SJCRH30 (cell line): Measurements from ENCODE around the gene WAPL. TPM values are rescaled to one million over a fixed set of nuclear protein-coding genes. Genes with fewer than 3 reads are reported as not detected.

Experiments
- DNase-seq, 2 experiments: peaks; one replicate each; pipeline ENCODE4 v3.0.0-alpha.2; 2015 to 2020
- H3K27ac ChIP-seq: fragments of 250-450 bp; sonication (Bioruptor Pico); 2 replicates; pipeline ENCODE4 v1.5.1; 2020; ENCODE audit warnings: mild to moderate bottlenecking, moderate library complexity
- H3K27me3 ChIP-seq: fragments of 250-450 bp; sonication (Bioruptor Pico); 2 replicates; pipeline ENCODE4 v1.5.1; 2020; ENCODE audit warnings: mild to moderate bottlenecking, moderate library complexity
- H3K36me3 ChIP-seq: fragments of 250-450 bp; sonication (Bioruptor Pico); 2 replicates; pipeline ENCODE4 v1.5.1; 2020; ENCODE audit warnings: mild to moderate bottlenecking, moderate library complexity
- H3K4me1 ChIP-seq: fragments of 250-450 bp; sonication (Bioruptor Pico); 2 replicates; pipeline ENCODE4 v1.5.1; 2020; ENCODE audit warnings: mild to moderate bottlenecking, moderate library complexity
- H3K4me3 ChIP-seq: fragments of 250-450 bp; sonication (Bioruptor Pico); 2 replicates; pipeline ENCODE4 v1.5.1; 2020; ENCODE audit warnings: mild to moderate bottlenecking, moderate library complexity
- H3K9me3 ChIP-seq: fragments of 250-450 bp; sonication (Bioruptor Pico); replicated peaks from 2 replicates; pipeline ENCODE4 v1.5.1; 2020; ENCODE audit warnings: mild to moderate bottlenecking, moderate library complexity
- total RNA-seq: library from RNA; depleted of rRNA; stranded (reverse); fragments of >200 nt; shearing (Covaris generic); gene quantifications from 2 replicates; pipeline ENCODE4 v1.2.3, GENCODE V29; 2014

The WAPL gene
- total RNA-seq, 1 experiment from 2014 or later, result 38.0 TPM

DNA sequence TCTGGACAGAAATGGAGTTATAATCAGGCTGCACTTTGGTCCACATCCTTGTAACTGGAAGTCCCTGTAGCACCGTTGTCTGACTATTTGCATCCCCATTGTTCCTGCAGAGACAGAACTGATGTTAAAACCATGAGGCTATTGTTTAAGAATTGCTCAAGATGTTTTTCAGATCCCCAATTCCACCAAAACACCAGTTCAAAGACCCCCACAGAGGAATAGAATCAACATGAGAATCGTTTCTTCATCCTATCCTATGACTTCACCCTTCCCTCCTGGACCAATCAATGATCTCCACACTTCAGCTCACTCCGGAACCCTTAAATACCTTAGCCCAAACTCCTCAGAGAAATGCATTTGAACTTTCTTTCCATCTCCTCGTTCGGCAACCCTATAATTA lies 97.9 kb downstream of the WAPL start:
- no peak for DNase-seq
- H3K9me3 ChIP-seq, result no peaks in the 10 kb centered on the region
- H3K4me1 ChIP-seq, result no peaks in the 10 kb centered on the region
- H3K27ac ChIP-seq, result no peak overlapping the region
- no peaks in the 10 kb centered on the region for H3K36me3 ChIP-seq
- no peaks in the 10 kb centered on the region for H3K27me3 ChIP-seq
- H3K4me3 ChIP-seq, result no peak overlapping the region

DNA sequence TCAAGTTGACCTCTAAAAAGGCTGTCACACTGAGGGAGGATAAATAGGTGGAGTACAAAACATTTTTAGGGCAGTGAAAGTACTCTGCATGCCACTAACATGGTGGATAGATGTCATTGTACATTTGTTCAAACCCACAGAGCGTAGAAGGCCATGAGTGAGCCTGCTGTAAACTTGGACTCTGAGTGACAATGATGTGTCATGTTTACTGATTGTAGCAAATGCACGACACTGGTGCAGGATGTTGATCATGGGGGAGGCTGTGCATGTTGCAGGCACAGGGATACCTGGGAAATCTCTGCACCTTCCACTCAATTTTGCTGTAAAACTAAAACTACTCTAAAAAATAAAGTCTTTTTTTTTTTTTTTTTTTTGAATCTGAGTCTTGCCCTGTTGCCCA lies 102.5 kb downstream of the WAPL start:
- H3K27me3 ChIP-seq, result no peaks in the 10 kb centered on the region
- DNase-seq, result no peak
- H3K4me1 ChIP-seq, result no peaks in the 10 kb centered on the region
- no peak overlapping the region for H3K27ac ChIP-seq
- no peaks in the 10 kb centered on the region for H3K9me3 ChIP-seq
- H3K4me3 ChIP-seq, result no peak overlapping the region
- H3K36me3 ChIP-seq, result no peaks in the 10 kb centered on the region

DNA sequence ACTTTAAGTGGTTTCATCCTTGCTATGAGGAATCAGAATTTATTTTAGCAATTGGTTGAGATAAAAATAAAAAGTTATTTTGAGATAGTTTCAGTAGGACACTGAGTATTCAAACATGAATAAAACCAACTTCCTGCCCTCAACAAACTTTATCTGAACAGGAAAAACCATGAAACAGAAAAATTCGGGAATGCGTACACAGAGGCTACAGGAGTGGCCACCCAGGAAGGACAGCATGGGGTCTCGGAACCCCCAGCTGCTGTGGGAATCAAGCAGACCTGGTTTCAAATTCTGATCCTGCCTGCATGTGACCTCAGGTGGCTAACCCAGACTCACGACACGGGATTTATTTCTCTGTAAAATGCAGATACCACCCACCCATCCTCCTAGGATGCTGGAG lies 106.0 kb downstream of the WAPL start:
- Histone ChIP-seq H3K27ac (no peak overlapping the region), H3K36me3 (no peaks in the 10 kb centered on the region), H3K9me3 (no peaks in the 10 kb centered on the region), H3K27me3 (no peaks in the 10 kb centered on the region), H3K4me3 (no peak overlapping the region), H3K4me1 (no peaks in the 10 kb centered on the region)
- DNase-seq, result no peak

DNA sequence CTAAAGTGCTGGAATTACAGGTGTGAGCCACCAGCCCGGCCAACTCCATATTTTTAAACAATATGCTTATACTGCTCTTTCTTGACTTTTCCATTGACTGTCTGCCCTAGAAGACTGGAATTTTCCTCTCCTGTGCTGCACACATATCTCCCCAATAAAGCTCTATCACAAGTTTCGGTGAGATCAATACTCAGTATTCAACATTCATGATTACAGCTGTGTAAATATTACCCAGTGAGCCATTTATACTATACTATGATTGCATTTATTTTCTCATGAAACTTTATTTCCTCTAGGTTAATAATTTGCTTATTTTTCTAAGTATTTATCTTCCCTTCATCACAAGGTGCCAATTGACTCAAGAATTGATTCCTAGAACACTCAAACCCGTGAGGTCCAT lies 106.5 kb downstream of the WAPL start:
- no peaks in the 10 kb centered on the region for H3K4me1 ChIP-seq
- no peak overlapping the region for H3K27ac ChIP-seq
- no peak overlapping the region for H3K4me3 ChIP-seq
- no peaks in the 10 kb centered on the region for H3K9me3 ChIP-seq
- H3K36me3 ChIP-seq, result no peaks in the 10 kb centered on the region
- no peak for DNase-seq
- H3K27me3 ChIP-seq, result no peaks in the 10 kb centered on the region

DNA sequence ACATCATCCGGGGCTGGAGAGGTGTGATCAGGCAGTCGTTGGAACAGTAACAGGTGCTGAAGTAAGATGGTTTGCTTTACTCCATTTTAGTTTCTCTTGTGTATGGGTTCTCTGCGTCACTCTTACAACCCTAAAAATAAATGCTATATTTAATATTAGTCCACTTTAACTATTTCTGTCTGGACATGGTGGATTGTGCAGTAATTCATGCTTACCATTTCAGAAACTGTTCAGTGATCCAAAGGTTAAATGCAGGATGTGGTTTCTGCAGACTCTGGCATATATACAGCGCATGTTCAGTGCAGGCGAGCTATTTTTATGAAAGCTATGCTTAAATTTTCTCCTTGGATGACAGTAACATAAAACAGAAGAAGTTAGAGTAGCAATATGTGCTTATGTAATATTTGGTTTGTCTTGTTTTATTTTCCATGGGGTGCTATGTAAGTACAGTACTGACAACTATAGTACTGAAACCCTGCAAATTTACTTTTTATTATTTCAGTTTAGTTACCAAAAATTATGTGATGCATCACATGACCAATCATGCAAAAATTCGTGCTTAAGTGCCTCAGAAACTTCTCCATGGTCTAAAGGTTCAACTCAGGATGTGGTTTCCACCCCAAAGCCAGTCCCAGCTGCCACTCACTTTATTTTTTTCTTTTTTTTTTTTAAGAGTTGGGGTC lies 108.4 kb downstream of the WAPL start:
- Histone ChIP-seq H3K4me1 (no peaks in the 10 kb centered on the region), H3K4me3 (no peak overlapping the region), H3K27ac (no peak overlapping the region), H3K27me3 (no peaks in the 10 kb centered on the region), H3K9me3 (no peaks in the 10 kb centered on the region), H3K36me3 (no peaks in the 10 kb centered on the region)
- no peak for DNase-seq

DNA sequence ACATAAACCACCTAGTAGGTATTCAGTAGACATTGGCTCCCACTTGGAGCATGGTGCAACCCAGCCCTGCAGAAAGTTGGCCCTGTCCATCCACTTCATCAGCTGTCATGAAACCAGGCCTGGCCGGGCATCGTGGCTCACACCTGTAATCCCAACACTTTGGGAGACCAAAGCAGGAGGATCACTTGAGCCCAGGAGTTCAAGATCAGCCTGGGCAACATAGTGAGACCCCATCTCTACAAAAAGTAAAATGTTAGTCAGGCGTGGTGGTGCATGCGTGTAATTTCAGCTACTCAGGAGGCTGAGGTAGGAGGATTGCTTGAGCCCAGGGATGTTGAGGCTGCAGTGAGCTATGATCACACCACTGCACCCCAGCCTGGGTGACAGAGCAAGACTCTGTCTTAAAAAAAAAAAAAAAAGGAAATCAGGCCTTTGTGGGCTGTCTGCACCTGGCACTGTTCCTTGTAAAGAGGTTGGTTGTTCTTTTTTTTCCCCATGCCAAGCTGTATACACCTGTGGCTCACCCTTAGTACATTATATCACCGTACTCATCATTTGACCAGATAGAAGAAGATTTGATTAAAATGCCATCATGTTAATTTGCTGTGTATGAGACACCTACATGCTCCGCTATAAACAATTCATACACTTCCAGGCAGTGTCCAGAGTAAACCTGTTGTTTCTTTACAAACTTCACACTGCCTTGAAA lies 109.6 kb downstream of the WAPL start:
- Histone ChIP-seq H3K27me3 (no peaks in the 10 kb centered on the region), H3K36me3 (no peaks in the 10 kb centered on the region), H3K9me3 (no peaks in the 10 kb centered on the region), H3K27ac (no peak overlapping the region), H3K4me1 (no peaks in the 10 kb centered on the region), H3K4me3 (no peak overlapping the region)
- no peak for DNase-seq

DNA sequence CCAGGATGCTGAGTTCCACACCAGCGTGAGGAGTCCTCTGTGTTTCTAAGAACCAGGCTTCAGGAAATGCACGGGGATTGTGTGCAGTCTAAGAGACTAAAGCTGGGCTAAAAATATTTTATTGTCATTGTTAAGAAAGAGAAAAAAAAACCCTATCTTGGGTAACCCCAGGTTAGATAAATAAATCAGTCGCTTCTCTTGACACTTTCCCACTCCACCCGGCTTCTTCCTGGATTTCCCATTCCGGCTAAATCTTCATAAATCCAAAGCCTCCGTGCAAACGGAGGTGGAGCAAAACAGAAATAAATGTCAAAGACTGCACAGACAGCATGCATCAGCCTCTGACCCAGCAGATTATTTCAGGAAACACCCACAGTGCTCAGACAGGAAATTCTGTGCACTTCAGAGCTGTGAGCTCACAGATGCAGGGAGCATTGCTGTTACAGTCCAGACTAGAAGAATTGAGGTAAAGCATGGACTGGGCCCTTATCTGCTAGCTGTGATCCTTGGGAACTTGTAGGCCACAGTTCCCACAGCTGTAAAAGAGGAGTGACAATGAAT lies 110.2 kb downstream of the WAPL start:
- no peaks in the 10 kb centered on the region for H3K27me3 ChIP-seq
- H3K27ac ChIP-seq, result no peak overlapping the region
- H3K4me1 ChIP-seq, result no peaks in the 10 kb centered on the region
- no peaks in the 10 kb centered on the region for H3K36me3 ChIP-seq
- DNase-seq, result no peak
- H3K9me3 ChIP-seq, result no peaks in the 10 kb centered on the region
- no peak overlapping the region for H3K4me3 ChIP-seq

DNA sequence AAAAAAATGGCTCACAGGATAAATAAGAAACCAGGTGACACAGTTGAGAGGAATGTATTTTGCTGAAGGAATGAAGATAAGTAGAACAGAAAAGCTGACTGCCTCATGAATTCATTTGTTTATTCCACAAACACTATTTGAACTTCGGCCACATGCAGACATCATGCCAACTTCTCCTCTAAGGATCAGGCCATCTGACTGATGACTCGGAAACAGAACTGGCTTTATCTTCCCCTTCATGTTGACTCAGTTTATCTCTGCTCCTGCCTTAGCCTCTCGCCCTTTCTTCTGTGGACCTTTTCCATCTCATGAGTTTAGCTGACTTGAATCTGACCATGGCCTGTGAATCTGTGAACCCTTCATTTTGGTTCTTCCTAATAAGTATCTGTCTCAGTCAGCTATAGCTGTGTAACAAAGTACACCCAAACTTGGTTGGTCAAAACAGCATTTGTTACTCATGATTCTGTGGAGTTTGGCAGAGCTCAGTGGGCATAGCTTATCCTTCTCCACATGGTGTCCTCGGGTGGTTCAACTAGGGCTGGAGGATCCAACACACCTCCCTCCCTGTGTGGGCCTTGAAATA lies 111.0 kb downstream of the WAPL start:
- no peak overlapping the region for H3K4me3 ChIP-seq
- no peak overlapping the region for H3K27ac ChIP-seq
- H3K4me1 ChIP-seq, result no peaks in the 10 kb centered on the region
- no peaks in the 10 kb centered on the region for H3K27me3 ChIP-seq
- H3K9me3 ChIP-seq, result no peaks in the 10 kb centered on the region
- no peaks in the 10 kb centered on the region for H3K36me3 ChIP-seq
- no peak for DNase-seq

DNA sequence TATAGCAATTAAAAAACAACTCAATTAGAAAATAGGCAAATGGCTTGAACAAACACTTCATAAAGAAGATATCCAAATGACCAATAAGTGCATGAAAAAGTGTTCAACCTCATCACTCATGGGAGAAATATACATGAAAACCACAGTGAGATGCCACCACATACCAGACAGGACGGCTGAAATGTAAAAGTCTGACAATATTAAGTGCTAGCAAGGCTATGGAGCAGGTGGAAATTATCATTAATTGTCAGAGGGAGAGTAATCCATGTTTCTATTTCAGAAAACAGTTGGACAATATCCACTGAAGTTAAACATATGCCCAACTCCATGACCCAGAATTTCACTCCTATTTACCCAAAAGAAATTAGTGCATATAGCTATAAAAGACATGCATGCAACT lies 112.4 kb downstream of the WAPL start:
- H3K27ac ChIP-seq, result no peak overlapping the region
- H3K4me1 ChIP-seq, result no peaks in the 10 kb centered on the region
- H3K36me3 ChIP-seq, result no peaks in the 10 kb centered on the region
- DNase-seq, result no peak
- H3K9me3 ChIP-seq, result no peaks in the 10 kb centered on the region
- no peak overlapping the region for H3K4me3 ChIP-seq
- H3K27me3 ChIP-seq, result no peaks in the 10 kb centered on the region

GRCh38 chr10:86403183-86403797 lies 118.3 kb downstream of the WAPL start:
- H3K27ac ChIP-seq, result no peak overlapping the region
- H3K27me3 ChIP-seq, result no peaks in the 10 kb centered on the region
- no peaks in the 10 kb centered on the region for H3K4me1 ChIP-seq
- H3K9me3 ChIP-seq, result no peaks in the 10 kb centered on the region
- DNase-seq, result no peak
- H3K4me3 ChIP-seq, result no peak overlapping the region
- no peaks in the 10 kb centered on the region for H3K36me3 ChIP-seq

GRCh38 chr10:86402283-86402941 lies 119.2 kb downstream of the WAPL start:
- H3K4me3 ChIP-seq, result no peak overlapping the region
- no peaks in the 10 kb centered on the region for H3K27me3 ChIP-seq

DNA sequence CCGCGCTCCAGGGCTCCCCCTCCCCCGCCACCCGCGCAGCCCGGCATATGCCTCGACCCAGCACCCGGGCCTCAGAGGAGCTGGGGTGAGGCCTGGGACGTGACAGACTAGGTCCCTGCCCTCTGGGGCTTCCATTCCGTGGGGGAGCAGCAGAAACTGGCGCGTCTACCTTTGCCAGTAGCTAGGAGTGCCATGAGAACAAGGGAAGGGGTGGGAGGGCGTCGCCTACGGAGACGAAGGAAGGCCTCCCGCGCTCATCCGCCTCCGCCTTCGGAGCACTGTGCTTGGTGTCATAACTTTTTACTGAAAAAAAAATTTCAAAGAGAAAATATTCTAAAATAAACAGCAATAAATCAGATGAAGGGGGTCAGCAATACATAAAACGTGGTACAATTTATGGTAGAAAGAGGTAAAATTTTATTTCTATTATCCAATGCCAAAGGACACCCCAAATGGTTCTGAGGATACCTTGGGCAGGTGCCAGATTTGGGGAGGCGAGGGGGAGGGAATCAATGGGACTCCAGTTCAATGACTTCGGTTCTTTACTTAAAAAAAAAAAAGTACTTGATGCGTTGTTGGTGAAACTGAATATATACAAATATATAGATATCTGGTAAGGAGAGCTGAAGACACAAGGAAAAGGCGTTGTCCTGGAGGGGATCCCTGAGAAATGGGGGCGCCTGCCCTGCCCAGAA lies 119.9 kb downstream of the WAPL start:
- Histone ChIP-seq H3K36me3 (no peaks in the 10 kb centered on the region), H3K27ac (no peak overlapping the region), H3K4me3 (no peak overlapping the region), H3K27me3 (no peaks in the 10 kb centered on the region), H3K4me1 (no peaks in the 10 kb centered on the region), H3K9me3 (no peaks in the 10 kb centered on the region)
- DNase-seq, result no peak

More at GRCh38 chr10:86402283-86402941, 119.2 kb downstream of the WAPL start:
- Histone ChIP-seq H3K4me1 (no peaks in the 10 kb centered on the region), H3K36me3 (no peaks in the 10 kb centered on the region), H3K27ac (no peak overlapping the region), H3K9me3 (no peaks in the 10 kb centered on the region)
- no peak for DNase-seq

GRCh38 chr10:86400705-86401587 lies 120.6 kb downstream of the WAPL start:
- no peak for DNase-seq
- H3K36me3 ChIP-seq, result no peaks in the 10 kb centered on the region
- no peaks in the 10 kb centered on the region for H3K9me3 ChIP-seq
- no peaks in the 10 kb centered on the region for H3K4me1 ChIP-seq
- H3K27ac ChIP-seq, result no peak overlapping the region; the same call in 1 of the 2 replicates
- peak overlapping the region; percentile 72 for H3K4me3 ChIP-seq
- H3K27me3 ChIP-seq, result no peaks in the 10 kb centered on the region
